H1 (cell line): Measurements from ENCODE around the gene TEKTIP1. TPM values are rescaled to one million over a fixed set of nuclear protein-coding genes. Genes with fewer than 3 reads are reported as not detected.

Experiments
- CTCF ChIA-PET: fragments of 300-600 bp; sonication (Branson Sonifier 250); formaldehyde crosslinking; loops from one replicate; lab custom pipeline; 2021; ENCODE audit not compliant: partially characterized antibody; lab: Charles Lee
- POLR2A ChIA-PET: fragments of 300-600 bp; sonication (Branson Sonifier 250); formaldehyde crosslinking; loops from one replicate; lab custom pipeline; 2021; ENCODE audit warnings: inconsistent platforms; ENCODE audit not compliant: partially characterized antibody; lab: Charles Lee
- DNase-seq, 2 experiments: peaks; one replicate each; pipeline versions ENCODE4 v3.0.0 to v3.0.0-alpha.2; 2010 to 2022; ENCODE audit warnings: low spot score in 2 of 2, low read depth in 1 of 2, mixed read lengths in 1 of 2
- FAIRE-seq: peaks from 2 replicates; lab custom pipeline; 2011; peaks lifted over from hg19 to GRCh38; lab: Jason Lieb, UNC
- H2AFZ ChIP-seq: 2 replicates; pipeline ENCODE4 v1.8.1; 2012; ENCODE audit warnings: low read length, inconsistent platforms
- H2AK5ac ChIP-seq: 2 replicates; pipeline ENCODE4 v1.6.1; 2013; ENCODE audit warnings: low read depth, low read length
- H2BK120ac ChIP-seq: replicated peaks from 2 replicates; pipeline ENCODE3; 2013; ENCODE audit warnings: low read depth, low read length, inconsistent platforms
- H2BK12ac ChIP-seq: 2 replicates; pipeline ENCODE4 v1.6.1; 2013; ENCODE audit warnings: low read depth, low read length
- H2BK15ac ChIP-seq: 2 replicates; pipeline ENCODE4 v1.6.1; 2013; ENCODE audit warnings: low read length
- H2BK20ac ChIP-seq: 2 replicates; pipeline ENCODE4 v1.6.1; 2013; ENCODE audit warnings: low read length
- H2BK5ac ChIP-seq: 2 replicates; pipeline ENCODE4 v1.6.1; 2013; ENCODE audit warnings: low read depth, low read length
- H3K14ac ChIP-seq: 2 replicates; pipeline ENCODE4 v1.6.1; 2013; ENCODE audit warnings: inconsistent platforms; ENCODE audit not compliant: insufficient read length
- H3K18ac ChIP-seq: 2 replicates; pipeline ENCODE4 v1.6.1; 2013; ENCODE audit warnings: low read length; ENCODE audit errors: extremely low read depth
- H3K23ac ChIP-seq: 2 replicates; pipeline ENCODE4 v1.6.1; 2013; ENCODE audit warnings: inconsistent platforms; ENCODE audit not compliant: insufficient read length
- H3K23me2 ChIP-seq: 2 replicates; pipeline ENCODE4 v1.6.1; 2013; ENCODE audit warnings: low read depth, low read length
- H3K27ac ChIP-seq: 2 replicates; pipeline ENCODE4 v1.6.1; 2011; ENCODE audit warnings: low read depth, low read length, inconsistent platforms
- H3K27me3 ChIP-seq, 4 experiments: replicated peaks in 1 of 4; 1 replicate in 1 of 4; 2 replicates in 3 of 4; pipeline versions ENCODE4 v1.6.1 to v1.8.1; 2011 to 2013; ENCODE audit warnings: low read length in 3 of 4, mild to moderate bottlenecking in 3 of 4, inconsistent platforms in 2 of 4, mixed read lengths in 2 of 4, moderate library complexity in 1 of 4; ENCODE audit not compliant: control insufficient read depth in 3 of 4, insufficient read depth in 3 of 4; ENCODE audit errors: extremely low read depth in 1 of 4
- H3K36me3 ChIP-seq, 4 experiments: 2 replicates each; pipeline versions ENCODE4 v1.6.1 to v1.8.1; 2011 to 2013; ENCODE audit warnings: mild to moderate bottlenecking in 4 of 4, low read length in 3 of 4, moderate library complexity in 2 of 4, control low read depth in 1 of 4, inconsistent platforms in 1 of 4; ENCODE audit not compliant: insufficient read depth in 4 of 4, control insufficient read depth in 2 of 4
- H3K4ac ChIP-seq: replicated peaks from 2 replicates; pipeline ENCODE3; 2013; ENCODE audit warnings: low read length, low read depth, mixed read lengths, inconsistent platforms; ENCODE audit not compliant: insufficient read length
- H3K4me1 ChIP-seq, 4 experiments: replicated peaks in 1 of 4; 1 replicate in 1 of 4; 2 replicates in 3 of 4; pipeline versions ENCODE4 v1.6.1 to v1.8.1; 2011 to 2013; ENCODE audit warnings: low read length in 3 of 4, inconsistent platforms in 2 of 4, mixed read lengths in 1 of 4; ENCODE audit not compliant: insufficient read depth in 4 of 4, control insufficient read depth in 3 of 4
- H3K4me2 ChIP-seq, 2 experiments: 2 replicates each; pipeline versions ENCODE4 v1.6.1 to v1.8.1; 2011 to 2013; ENCODE audit warnings: low read depth in 2 of 2, low read length in 2 of 2, control low read depth in 1 of 2, inconsistent platforms in 1 of 2, mild to moderate bottlenecking in 1 of 2; ENCODE audit not compliant: insufficient read depth in 1 of 2
- H3K4me3 ChIP-seq, 4 experiments: fragments of 200-600, 300-600 bp in 1 of 4; sonication (generic), shearing (Covaris generic), sonication (Bioruptor Twin) in 1 of 4; 2 replicates each; pipeline versions ENCODE4 v1.5.1 to v1.8.1; 2011 to 2016; ENCODE audit warnings: low read length in 4 of 4, low read depth in 3 of 4, control low read depth in 2 of 4, inconsistent platforms in 2 of 4, mild to moderate bottlenecking in 2 of 4, mixed read lengths in 1 of 4, moderate library complexity in 1 of 4; ENCODE audit not compliant: insufficient read depth in 2 of 4; ENCODE audit errors: extremely low read depth in 1 of 4
- H3K56ac ChIP-seq: replicated peaks from 2 replicates; pipeline ENCODE3; 2013; ENCODE audit warnings: low read depth, mild to moderate bottlenecking, mixed read lengths, low read length, inconsistent platforms; ENCODE audit not compliant: insufficient read length
- H3K79me1 ChIP-seq: 2 replicates; pipeline ENCODE4 v1.6.1; 2013; ENCODE audit warnings: low read depth, low read length, control low read depth
- H3K79me2 ChIP-seq, 2 experiments: 2 replicates each; pipeline versions ENCODE4 v1.6.1 to v1.8.1; 2012 to 2013; ENCODE audit warnings: low read length in 2 of 2, mild to moderate bottlenecking in 2 of 2, inconsistent platforms in 1 of 2; ENCODE audit not compliant: insufficient read depth in 2 of 2, control insufficient read depth in 1 of 2
- H3K9ac ChIP-seq, 4 experiments: replicated peaks in 1 of 4; 1 replicate in 1 of 4; 2 replicates in 3 of 4; pipeline versions ENCODE4 v1.6.1 to v1.8.1; 2011 to 2013; ENCODE audit warnings: low read depth in 3 of 4, low read length in 3 of 4, control low read depth in 2 of 4, mild to moderate bottlenecking in 2 of 4, moderate library complexity in 2 of 4, inconsistent platforms in 1 of 4; ENCODE audit errors: extremely low read depth in 1 of 4
- H3K9me3 ChIP-seq, 2 experiments: 2 replicates each; pipeline versions ENCODE4 v1.6.1 to v1.8.1; 2012 to 2013; ENCODE audit warnings: mild to moderate bottlenecking in 2 of 2, moderate library complexity in 2 of 2, control low read depth in 1 of 2, inconsistent platforms in 1 of 2, low read depth in 1 of 2, low read length in 1 of 2, mixed read lengths in 1 of 2; ENCODE audit not compliant: insufficient read depth in 2 of 2
- H4K20me1 ChIP-seq, 2 experiments: replicated peaks in 1 of 2; 2 replicates each; pipeline versions ENCODE3 to v1.8.1; 2011 to 2013; ENCODE audit warnings: inconsistent platforms in 2 of 2, low read length in 2 of 2, mild to moderate bottlenecking in 1 of 2; ENCODE audit not compliant: insufficient read depth in 2 of 2, control insufficient read depth in 1 of 2
- H4K5ac ChIP-seq: 2 replicates; pipeline ENCODE4 v1.6.1; 2013; ENCODE audit warnings: low read length, low read depth, mixed read lengths, inconsistent platforms; ENCODE audit not compliant: insufficient read length
- H4K8ac ChIP-seq: 2 replicates; pipeline ENCODE4 v1.8.0; 2013; ENCODE audit warnings: mild to moderate bottlenecking, moderate library complexity, low read length, inconsistent platforms; ENCODE audit not compliant: insufficient read depth; ENCODE audit errors: extremely low read depth
- H4K91ac ChIP-seq: replicated peaks from 2 replicates; pipeline ENCODE3; 2013; ENCODE audit warnings: low read length, mixed read lengths, inconsistent platforms; ENCODE audit not compliant: insufficient read length
- E2F6 ChIP-seq: IDR thresholded peaks from 2 replicates; pipeline ENCODE4 v1.6.1; 2012; ENCODE audit warnings: inconsistent platforms
- GABPA ChIP-seq: IDR thresholded peaks from 2 replicates; pipeline ENCODE4 v1.6.1; 2011; ENCODE audit warnings: mild to moderate bottlenecking, low read length, moderate library complexity, borderline replicate concordance; ENCODE audit not compliant: insufficient read depth
- JUND ChIP-seq: IDR thresholded peaks from 2 replicates; pipeline ENCODE4 v1.6.1; 2011; ENCODE audit warnings: mild to moderate bottlenecking, improper control_type of control experiment, low read length
- NRF1 ChIP-seq: IDR thresholded peaks from 2 replicates; pipeline ENCODE4 v1.6.1; 2011; ENCODE audit warnings: mild to moderate bottlenecking, low read depth, low read length, improper control_type of control experiment
- POLR2AphosphoS5 ChIP-seq: IDR thresholded peaks from 2 replicates; pipeline ENCODE4 v1.6.1; 2011; ENCODE audit warnings: low read depth, low read length
- RFX5 ChIP-seq: IDR thresholded peaks from 2 replicates; pipeline ENCODE4 v1.6.1; 2011; ENCODE audit warnings: low read depth, low read length, improper control_type of control experiment, borderline replicate concordance
- RXRA ChIP-seq: IDR thresholded peaks from 2 replicates; pipeline ENCODE4 v1.6.1; 2011; ENCODE audit warnings: low read depth, mild to moderate bottlenecking, low read length, moderate library complexity; ENCODE audit not compliant: insufficient read depth
- SAP30 ChIP-seq: fragments of 300-600 bp; sonication (generic); IDR thresholded peaks from 2 replicates; pipeline ENCODE4 v1.7.1; 2012; ENCODE audit warnings: low read length, moderate library complexity, mild to moderate bottlenecking, inconsistent platforms; ENCODE audit not compliant: insufficient read depth, insufficient replicate concordance
- TAF1 ChIP-seq: IDR thresholded peaks from 2 replicates; pipeline ENCODE4 v1.6.1; 2011; ENCODE audit warnings: mild to moderate bottlenecking, low read depth, low read length
- ZNF274 ChIP-seq: IDR thresholded peaks from 2 replicates; pipeline ENCODE4 v1.7.0; 2012; ENCODE audit warnings: low read length, borderline replicate concordance; ENCODE audit errors: extremely low read depth
- WGBS, 2 experiments: shearing (Covaris generic) in 1 of 2; methylation state at CpG; one replicate each; pipeline versions ENCODE4 v1.1.6 to v1.1.7; 2013 to 2015; ENCODE audit warnings: low lambda C conversion rate in 2 of 2, mixed read lengths in 2 of 2, inconsistent platforms in 1 of 2, low coverage in 1 of 2, missing lambda C conversion rate in 1 of 2; ENCODE audit not compliant: insufficient replicate concordance in 2 of 2, insufficient coverage in 1 of 2, insufficient read length in 1 of 2; ENCODE audit errors: extremely low coverage in 1 of 2, missing lambda C conversion rate in 1 of 2; 5-methylcytosine and 5-hydroxymethylcytosine counted together
- polyA plus RNA-seq, 7 experiments: library from polyadenylated mRNA; depleted of rRNA in 3 of 7; stranded (reverse) in 5 of 7; unstranded in 2 of 7; fragments of >200 nt in 5 of 7; fragments of 200-250 nt in 2 of 7; gene quantifications; 1 replicate in 5 of 7; 2 replicates in 1 of 7; 4 replicates in 1 of 7; pipeline versions ENCODE4 v1.2.1 to v1.2.3, GENCODE V29; 2011 to 2013; ENCODE audit warnings: missing spikeins in 2 of 7, mixed read lengths in 2 of 7
- total RNA-seq: library from RNA; stranded (reverse); fragmentation: NEBNext Ultra II Directional; extraction: Animal tissue kit (Norgen Biotek cat#: 25700); gene quantifications from 2 replicates; pipeline ENCODE4 v1.2.1, GENCODE V29; 2021

TEKTIP1 gene
- total and polyA plus RNA-seq, 2 of the 8 experiments (the other 6 are each of a cell fraction or from before 2014, with no cell fraction given), result 1.1 TPM; not detected in 1

GRCh38 chr19:3520166-3521103, 18.5 kb upstream of the TEKTIP1 start:
- peaks cover 0 to 47% of the 10 kb centered on the region in 2 experiments; a peak in 3 of 4 replicates for H3K79me2 ChIP-seq
- TF ChIP-seq JUND (no peak), GABPA (0 out of 2 replicates have a peak, but pooled peaks have one; percentile 18), RFX5 (no peak), RXRA (no peak), NRF1 (no peak), SAP30 (no peak), POLR2AphosphoS5 (no peak), ZNF274 (no peak), TAF1 (no peak), E2F6 (no peak; the same call in 1 of the 2 replicates)

More at GRCh38 chr19:3520166-3521103, 18.5 kb upstream of the TEKTIP1 start:
- H3K56ac ChIP-seq, result no peak overlapping the region
- peak overlapping the region; percentile 75 for H4K91ac ChIP-seq
- H3K27ac ChIP-seq, result no peak overlapping the region
- peak overlapping the region; percentile 47 for H2BK5ac ChIP-seq
- CTCF ChIA-PET, result interaction anchor here (1.0 to 4.7 kb wide), 9 partner anchors 10 to 65 kb away, joined by 3 to 15 read pairs (median 4); partner anchors contain the start of gene GIPC3
- H2BK20ac ChIP-seq, result no peak overlapping the region
- peak overlapping the region; percentile 59; the same call in 1 of the 2 replicates for H2AK5ac ChIP-seq
- no peak overlapping the region for H3K4me2 ChIP-seq
- no peaks in the 10 kb centered on the region for H3K9me3 ChIP-seq
- H2AFZ ChIP-seq, result no peak overlapping the region
- H3K4ac ChIP-seq, result no peak overlapping the region
- H2BK15ac ChIP-seq, result peak overlapping the region; percentile 47; the same call in 1 of the 2 replicates
- H3K18ac ChIP-seq, result peak overlapping the region; percentile 20; the same call in 1 of the 2 replicates
- WGBS, 2 experiments, result 90% methylated on average over 34 of the region's 37 CpGs; no CpG with 5 or more reads in 1 of the 2 experiments
- H4K20me1 ChIP-seq, result peaks cover 0 to 15% of the 10 kb centered on the region in 2 experiments
- peak overlapping the region; percentile 77; the same call in 1 of the 2 replicates for H2BK12ac ChIP-seq
- no peak overlapping the region for H3K9ac ChIP-seq
- H3K23me2 ChIP-seq, result no peaks in the 10 kb centered on the region
- no peak overlapping the region for H2BK120ac ChIP-seq
- DNase-seq (no peak), FAIRE-seq (no peak)
- peaks cover 6% of the 10 kb centered on the region; the same call in 1 of the 2 replicates for H3K79me1 ChIP-seq
- POLR2A ChIA-PET, result interaction anchor here (0.8 to 1.5 kb wide), 3 partner anchors 8 to 18 kb away, joined by 3 to 7 read pairs (median 4); partner anchors contain the start of gene TEKTIP1
- no peak overlapping the region for H3K23ac ChIP-seq
- H3K14ac ChIP-seq, result no peak overlapping the region
- peaks cover 0 to 29% (median 20%) of the 10 kb centered on the region in 4 experiments; a peak in 6 of 7 replicates for H3K4me1 ChIP-seq
- no peaks in the 10 kb centered on the region for H3K27me3 ChIP-seq
- H3K4me3 ChIP-seq, result no peak overlapping the region
- no peak overlapping the region for H4K5ac ChIP-seq
- no peak overlapping the region for H4K8ac ChIP-seq
- no peaks in the 10 kb centered on the region for H3K36me3 ChIP-seq
